Islet precursor cell (in vitro differentiated cells): ENCODE measurements around the gene PATJ.

Experiments
- DNase-seq: peaks from one replicate; pipeline ENCODE4 v3.0.0-alpha.2; 2018

Gene PATJ

GRCh38 chr1:62221171-62221570 lies 478.9 kb downstream of the PATJ start:
- no peak for DNase-seq

GRCh38 chr1:62222321-62222720 lies 480.0 kb downstream of the PATJ start:
- no peak for DNase-seq

GRCh38 chr1:62224182-62224581 lies 481.9 kb downstream of the PATJ start:
- no peak for DNase-seq

GRCh38 chr1:62227496-62227895 lies 485.2 kb downstream of the PATJ start:
- DNase-seq: no peak
